Smooth muscle cell (in vitro differentiated cells): ENCODE measurements around the gene PEX6. TPM values are rescaled to one million over a fixed set of nuclear protein-coding genes. Genes with fewer than 3 reads are reported as not detected.
"Not testable (repeated sequence)": the region's sequence is repeated elsewhere in the genome, so short reads cannot be mapped to it uniquely, and the experiment has no call there.

ENCODE experiments used
- DNase-seq: peaks from one replicate; lab custom pipeline; 2025; ENCODE audit not compliant: unreplicated experiment; lab: John Stamatoyannopoulos, UW
- H2AFZ ChIP-seq: fragments of 200-600 bp; sonication (generic); 2 replicates; pipeline ENCODE4 v1.6.0; 2016; ENCODE audit warnings: antibody characterized with exemption, low read depth, mild to moderate bottlenecking
- H3F3A ChIP-seq: fragments of 200-600 bp; sonication (generic); 2 replicates; pipeline ENCODE4 v1.6.0; 2017; ENCODE audit warnings: antibody characterized with exemption, low read depth
- H3K27ac ChIP-seq: fragments of 200-600 bp; sonication (generic); 2 replicates; pipeline ENCODE4 v1.5.1; 2016; ENCODE audit warnings: low read depth, mild to moderate bottlenecking
- H3K27me3 ChIP-seq: fragments of 200-600 bp; sonication (generic); 2 replicates; pipeline ENCODE4 v1.6.1; 2016; ENCODE audit warnings: low read depth, mild to moderate bottlenecking
- H3K36me3 ChIP-seq: fragments of 200-600 bp; sonication (generic); 2 replicates; pipeline ENCODE4 v1.5.1; 2016; ENCODE audit warnings: low read depth
- H3K4me1 ChIP-seq: fragments of 200-600 bp; sonication (generic); 2 replicates; pipeline ENCODE4 v1.5.1; 2016; ENCODE audit warnings: low read depth
- H3K4me2 ChIP-seq: fragments of 200-600 bp; sonication (generic); 2 replicates; pipeline ENCODE4 v1.6.0; 2016; ENCODE audit warnings: mild to moderate bottlenecking
- H3K4me3 ChIP-seq: fragments of 200-600 bp; sonication (generic); 2 replicates; pipeline ENCODE4 v1.5.1; 2016; ENCODE audit warnings: mild to moderate bottlenecking
- H3K79me2 ChIP-seq: fragments of 200-600 bp; sonication (generic); 2 replicates; pipeline ENCODE4 v1.6.0; 2016; ENCODE audit warnings: low read depth, mild to moderate bottlenecking
- H3K9ac ChIP-seq: fragments of 200-600 bp; sonication (generic); 2 replicates; pipeline ENCODE4 v1.6.0; 2016; ENCODE audit warnings: low read depth
- H3K9me3 ChIP-seq: fragments of 200-600 bp; sonication (generic); replicated peaks from 2 replicates; pipeline ENCODE4 v1.5.1; 2016; ENCODE audit warnings: low read depth
- H4K20me1 ChIP-seq: fragments of 200-600 bp; sonication (generic); 2 replicates; pipeline ENCODE4 v1.6.0; 2016; ENCODE audit warnings: low read depth
- CTCF ChIP-seq: fragments of 200-600 bp; sonication (generic); IDR thresholded peaks from 2 replicates; pipeline ENCODE4 v1.5.1; 2017; ENCODE audit warnings: borderline replicate concordance, mild to moderate bottlenecking, antibody characterized with exemption; ENCODE audit not compliant: insufficient read depth, poor library complexity, severe bottlenecking
- WGBS: methylation state at CpG from one replicate; pipeline ENCODE4 v1.1.7; 2016; ENCODE audit warnings: low lambda C conversion rate; 5-methylcytosine and 5-hydroxymethylcytosine counted together
- polyA plus RNA-seq: library from polyadenylated mRNA; unstranded; fragments of >200 nt; fragmentation: Nextera tagmentation; extraction: Ambion mirVana; gene quantifications from 2 replicates; pipeline ENCODE4 v1.2.1, GENCODE V29; 2016
- total RNA-seq: library from RNA; depleted of rRNA; stranded (reverse); fragments of >200 nt; gene quantifications from 2 replicates; pipeline ENCODE4 v1.2.3, GENCODE V29; 2014

Gene PEX6
- total and polyA plus RNA-seq, 2 experiments from 2014 or later: 9.7 to 24.6 TPM

GRCh38 chr6:42960243-42961019 is 18.6 kb downstream of the PEX6 start, which contains the start of gene GNMT:
TSS of gene GNMT (plus strand) at chr6:42960754. CDS start at chr6:42960768, 14 bp downstream.
- H3K36me3 ChIP-seq: no peaks in the 10 kb centered on the region
- DNase-seq: no peak

GRCh38 chr6:42959917-42960242 is 19.1 kb downstream of the PEX6 start:
- WGBS: 36% methylated on average over 13 of the region's 13 CpGs
- Histone ChIP-seq H3K36me3 (no peaks in the 10 kb centered on the region), H3K4me3 (peak overlapping the region; percentile 47), H3K27me3 (peaks cover 14% of the 10 kb centered on the region), H3K9ac (no peak overlapping the region), H3K4me1 (no peaks in the 10 kb centered on the region), H3K79me2 (no peaks in the 10 kb centered on the region), H2AFZ (no peak overlapping the region), H3K4me2 (peak overlapping the region; percentile 86), H4K20me1 (no peaks in the 10 kb centered on the region), H3K9me3 (no peaks in the 10 kb centered on the region), H3K27ac (no peak overlapping the region), H3F3A (no peaks in the 10 kb centered on the region)
- DNase-seq: no peak
- no peak for TF ChIP-seq CTCF

More at GRCh38 chr6:42960243-42961019, 18.6 kb downstream of the PEX6 start, which contains the start of gene GNMT:
- Histone ChIP-seq H3F3A (no peaks in the 10 kb centered on the region), H2AFZ (no peak within 1 kb of the TSS), H3K27ac (no peak within 1 kb of the TSS), H3K9me3 (no peaks in the 10 kb centered on the region), H3K27me3 (peaks cover 14% of the 10 kb centered on the region), H4K20me1 (no peaks in the 10 kb centered on the region), H3K79me2 (no peaks in the 10 kb centered on the region), H3K4me3 (peak within 1 kb of the TSS; percentile 47), H3K4me1 (no peaks in the 10 kb centered on the region), H3K4me2 (peak within 1 kb of the TSS; percentile 86), H3K9ac (no peak within 1 kb of the TSS)
- no peak for TF ChIP-seq CTCF
- 4% methylated on average over 61 of the region's 62 CpGs for WGBS

GRCh38 chr6:42958125-42958524 is 20.9 kb downstream of the PEX6 start:
- TF ChIP-seq CTCF: no peak

GRCh38 chr6:42954405-42954804 is 24.6 kb downstream of the PEX6 start:
- not testable (repeated sequence) for H3K27me3 ChIP-seq, H3K4me3 ChIP-seq, H3K36me3 ChIP-seq, H3K79me2 ChIP-seq, H2AFZ ChIP-seq, H3K4me1 ChIP-seq, H3F3A ChIP-seq, H4K20me1 ChIP-seq, H3K4me2 ChIP-seq, H3K9ac ChIP-seq, H3K9me3 ChIP-seq, DNase-seq, H3K27ac ChIP-seq
- 90% methylated on average over 4 of the region's 4 CpGs for WGBS

More at GRCh38 chr6:42958125-42958524, 20.9 kb downstream of the PEX6 start:
- WGBS: 84% methylated on average over 8 of the region's 8 CpGs
- no peak overlapping the region for H3K4me3 ChIP-seq
- H3K27me3 ChIP-seq: peaks cover 14% of the 10 kb centered on the region
- no peak overlapping the region for H3K27ac ChIP-seq
- H3K4me2 ChIP-seq: no peak overlapping the region
- no peaks in the 10 kb centered on the region for H3K4me1 ChIP-seq
- H3K36me3 ChIP-seq: no peaks in the 10 kb centered on the region
- no peak overlapping the region for H2AFZ ChIP-seq
- H3K9me3 ChIP-seq: no peaks in the 10 kb centered on the region
- no peak overlapping the region for H3K9ac ChIP-seq
- H3F3A ChIP-seq: no peaks in the 10 kb centered on the region
- H3K79me2 ChIP-seq: no peaks in the 10 kb centered on the region
- DNase-seq: no peak
- no peaks in the 10 kb centered on the region for H4K20me1 ChIP-seq
